HepG2 (cell line): ENCODE data around the gene ADAD2. TPM values are rescaled to one million over a fixed set of nuclear protein-coding genes. Genes with fewer than 3 reads are reported as not detected.

Experiments used
- IRX3 ChIP-seq: sonication (generic); formaldehyde crosslinking; IDR thresholded peaks from 2 replicates; pipeline ENCODE4 v1.8.1; 2023; ENCODE audit warnings: mild to moderate bottlenecking, low read depth, missing genetic modification reagents, borderline replicate concordance
- JUN ChIP-seq: sonication (generic); formaldehyde crosslinking; IDR thresholded peaks from 2 replicates; pipeline ENCODE4 v1.4.0; 2020; ENCODE audit warnings: mild to moderate bottlenecking, missing genetic modification reagents
- KDM2A ChIP-seq: sonication (generic); formaldehyde crosslinking; IDR thresholded peaks from 2 replicates; pipeline ENCODE4 v1.4.0; 2020; ENCODE audit warnings: low read depth, missing genetic modification reagents, borderline replicate concordance
- KLF13 ChIP-seq: sonication (generic); formaldehyde crosslinking; IDR thresholded peaks from 2 replicates; pipeline ENCODE4 v1.4.0; 2020; ENCODE audit warnings: mild to moderate bottlenecking, missing genetic modification reagents
- LCORL ChIP-seq, 2 experiments: fragments of 450-650 bp in 1 of 2; sonication (generic) in 1 of 2; formaldehyde crosslinking in 1 of 2; IDR thresholded peaks; 2 replicates each; pipeline versions ENCODE4 v1.5.0 to v1.6.1; 2017 to 2020; ENCODE audit warnings: antibody characterized with exemption in 1 of 2, missing genetic modification reagents in 1 of 2
- MEIS2 ChIP-seq: sonication (generic); formaldehyde crosslinking; IDR thresholded peaks from 2 replicates; pipeline ENCODE4 v1.9.0; 2021; ENCODE audit warnings: mild to moderate bottlenecking, missing genetic modification reagents
- MXI1 ChIP-seq: IDR thresholded peaks from 3 replicates; pipeline ENCODE4 v1.6.1; 2012; ENCODE audit warnings: low read depth, low read length, inconsistent platforms, borderline replicate concordance
- PAF1 ChIP-seq: IDR thresholded peaks from 2 replicates; pipeline ENCODE4 v1.6.1; 2016; ENCODE audit warnings: missing genetic modification reagents, missing compliant biosample characterization
- POLR2A ChIP-seq, 2 experiments: IDR thresholded peaks; 2 replicates each; pipeline ENCODE4 v1.6.1; 2011; ENCODE audit warnings: low read depth in 2 of 2, low read length in 2 of 2, mild to moderate bottlenecking in 1 of 2, moderate library complexity in 1 of 2; ENCODE audit not compliant: insufficient read depth in 1 of 2
- PRDM4 ChIP-seq: sonication (generic); formaldehyde crosslinking; IDR thresholded peaks from 2 replicates; pipeline ENCODE4 v1.9.0; 2021; ENCODE audit warnings: missing genetic modification reagents, borderline replicate concordance
- PRPF4 ChIP-seq: fragments of 200-400 bp; formaldehyde crosslinking; IDR thresholded peaks from 2 replicates; pipeline ENCODE4 v1.6.1; 2016; ENCODE audit warnings: low read length, low read depth; ENCODE audit not compliant: poor library complexity, severe bottlenecking
- RXRA ChIP-seq: sonication (generic); formaldehyde crosslinking; IDR thresholded peaks from 2 replicates; pipeline ENCODE4 v1.5.1; 2020; ENCODE audit warnings: missing genetic modification reagents
- SRF ChIP-seq: IDR thresholded peaks from 2 replicates; pipeline ENCODE4 v1.6.1; 2011; ENCODE audit warnings: mild to moderate bottlenecking, low read depth, low read length, moderate library complexity
- ZBTB44 ChIP-seq: sonication (generic); formaldehyde crosslinking; IDR thresholded peaks from 2 replicates; pipeline ENCODE4 v1.4.0; 2020; ENCODE audit warnings: missing genetic modification reagents
- ZFP36 ChIP-seq: fragments of 150-350 bp; IDR thresholded peaks from 2 replicates; pipeline ENCODE4 v1.6.1; 2018; ENCODE audit warnings: borderline replicate concordance, low read length, low read depth; ENCODE audit not compliant: partially characterized antibody
- ZMYM3 ChIP-seq: sonication (generic); formaldehyde crosslinking; IDR thresholded peaks from 2 replicates; pipeline ENCODE4 v1.5.1; 2020; ENCODE audit warnings: mild to moderate bottlenecking, missing genetic modification reagents
- ZNF124 ChIP-seq: sonication (generic); formaldehyde crosslinking; IDR thresholded peaks from 2 replicates; pipeline ENCODE4 v1.4.0; 2020; ENCODE audit warnings: missing genetic modification reagents
- ZNF253 ChIP-seq: sonication (generic); formaldehyde crosslinking; IDR thresholded peaks from 2 replicates; pipeline ENCODE4 v1.8.0; 2022; ENCODE audit warnings: mild to moderate bottlenecking, missing genetic modification reagents, borderline replicate concordance
- ZNF343 ChIP-seq: sonication (generic); formaldehyde crosslinking; IDR thresholded peaks from 2 replicates; pipeline ENCODE4 v1.4.0; 2020; ENCODE audit warnings: mild to moderate bottlenecking, missing genetic modification reagents
- ZNF543 ChIP-seq: sonication (generic); formaldehyde crosslinking; IDR thresholded peaks from 2 replicates; pipeline ENCODE4 v1.4.0; 2020; ENCODE audit warnings: mild to moderate bottlenecking, missing genetic modification reagents
- ZNF567 ChIP-seq: sonication (generic); formaldehyde crosslinking; IDR thresholded peaks from 2 replicates; pipeline ENCODE4 v1.8.1; 2023; ENCODE audit warnings: mild to moderate bottlenecking, missing genetic modification reagents, borderline replicate concordance
- ZNF746 ChIP-seq: sonication (generic); formaldehyde crosslinking; IDR thresholded peaks from 2 replicates; pipeline ENCODE4 v1.8.0; 2022; ENCODE audit warnings: mild to moderate bottlenecking, missing genetic modification reagents
- ZNF891 ChIP-seq: sonication (generic); formaldehyde crosslinking; IDR thresholded peaks from 2 replicates; pipeline ENCODE4 v1.5.0; 2020; ENCODE audit warnings: mild to moderate bottlenecking, missing genetic modification reagents
- polyA plus RNA-seq, 8 experiments: library from polyadenylated mRNA; depleted of rRNA in 3 of 8; stranded (reverse) in 7 of 8; unstranded in 1 of 8; fragments of >200 nt; fragmentation: Illumina TruSeq in 4 of 8; extraction: Trizol in 4 of 8; gene quantifications; 2 replicates each; pipeline versions ENCODE4 v1.2.1 to v1.2.3, GENCODE V29; 2011 to 2016; ENCODE audit warnings: low read depth in 4 of 8, missing spikeins in 1 of 8, mixed read lengths in 1 of 8; ENCODE audit not compliant: insufficient read depth in 1 of 8
- total RNA-seq, 5 experiments: library from RNA; depleted of rRNA; stranded (reverse); fragments of >200 nt; fragmentation: Illumina TruSeq; extraction: Trizol; gene quantifications; 2 replicates each; pipeline ENCODE4 v1.2.3, GENCODE V29; 2016; ENCODE audit warnings: low read depth in 1 of 5
- TF ChIP-seq, protein P1 (sequence below): sonication (generic); formaldehyde crosslinking; IDR thresholded peaks from 2 replicates; pipeline ENCODE4 v1.4.0; 2020; ENCODE audit warnings: mild to moderate bottlenecking, missing genetic modification reagents

Gene ADAD2
- total and polyA plus RNA-seq, 2 of the 13 experiments (the other 11 are each of a cell fraction or from before 2014, with no cell fraction given): not detected

DNA sequence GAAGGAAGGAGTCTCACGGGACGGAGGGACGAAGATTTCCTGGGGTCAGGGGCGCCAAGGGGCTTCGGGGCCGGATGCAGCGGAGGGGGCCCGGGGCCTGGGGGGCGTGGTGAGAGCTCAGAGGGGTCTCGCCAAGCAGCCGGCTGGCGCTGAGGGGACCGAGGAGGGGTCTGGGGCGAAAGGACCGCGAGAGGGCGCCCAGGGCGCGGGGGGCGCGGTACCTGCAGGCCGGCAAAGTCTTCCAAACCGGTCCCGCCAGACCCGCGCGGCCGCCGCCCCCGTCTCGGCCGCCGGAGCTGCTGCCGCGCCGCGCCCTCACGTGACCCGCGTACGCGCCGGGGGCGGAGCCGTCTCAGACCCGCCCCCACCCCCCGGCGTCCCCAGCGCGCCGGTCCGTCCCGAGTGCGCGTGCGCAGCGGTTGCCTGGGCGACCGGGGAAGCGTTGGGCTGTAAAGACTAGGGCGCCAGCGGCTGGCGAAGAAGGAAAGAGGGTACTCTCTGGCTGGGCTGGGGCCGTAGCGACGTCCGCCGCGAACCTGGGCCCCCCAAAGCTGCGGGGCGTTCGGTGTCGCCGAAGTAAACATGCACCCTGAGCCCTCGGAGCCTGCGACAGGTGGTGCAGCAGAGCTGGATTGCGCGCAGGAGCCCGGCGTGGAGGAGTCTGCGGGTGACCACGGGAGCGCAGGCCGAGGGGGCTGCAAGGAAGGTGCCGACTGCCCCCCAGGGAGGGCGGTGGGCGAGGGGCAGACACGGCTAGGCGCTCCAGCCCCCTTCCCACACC lies 45.9 kb upstream of the ADAD2 start, which contains the start of the genes DNAAF1 and HSDL1 (continued):
- no peak for TF ChIP-seq ZNF567
- no peak for TF ChIP-seq LCORL (IDR thresholded peaks at IDR 0.05)
- TF ChIP-seq LCORL (CRISPR knock-in tag; IDR thresholded peaks at IDR 0.05): 0 out of 2 replicates have a peak, but pooled peaks have one; percentile 12
- TF ChIP-seq ZNF746: no peak
- no peak for TF ChIP-seq ZMYM3 (CRISPR knock-in tag)
- TF ChIP-seq ZFP36: no peak
- peak; percentile 56 for TF ChIP-seq MEIS2 (CRISPR knock-in tag)
- peak; percentile 34; the same call in 1 of the 2 replicates for TF ChIP-seq RXRA (CRISPR knock-in tag)
- TF ChIP-seq ZNF891 (CRISPR knock-in tag): no peak
- peak; percentile 99; the same call in 2 of the 3 replicates for TF ChIP-seq MXI1
- TF ChIP-seq, protein P1, sequence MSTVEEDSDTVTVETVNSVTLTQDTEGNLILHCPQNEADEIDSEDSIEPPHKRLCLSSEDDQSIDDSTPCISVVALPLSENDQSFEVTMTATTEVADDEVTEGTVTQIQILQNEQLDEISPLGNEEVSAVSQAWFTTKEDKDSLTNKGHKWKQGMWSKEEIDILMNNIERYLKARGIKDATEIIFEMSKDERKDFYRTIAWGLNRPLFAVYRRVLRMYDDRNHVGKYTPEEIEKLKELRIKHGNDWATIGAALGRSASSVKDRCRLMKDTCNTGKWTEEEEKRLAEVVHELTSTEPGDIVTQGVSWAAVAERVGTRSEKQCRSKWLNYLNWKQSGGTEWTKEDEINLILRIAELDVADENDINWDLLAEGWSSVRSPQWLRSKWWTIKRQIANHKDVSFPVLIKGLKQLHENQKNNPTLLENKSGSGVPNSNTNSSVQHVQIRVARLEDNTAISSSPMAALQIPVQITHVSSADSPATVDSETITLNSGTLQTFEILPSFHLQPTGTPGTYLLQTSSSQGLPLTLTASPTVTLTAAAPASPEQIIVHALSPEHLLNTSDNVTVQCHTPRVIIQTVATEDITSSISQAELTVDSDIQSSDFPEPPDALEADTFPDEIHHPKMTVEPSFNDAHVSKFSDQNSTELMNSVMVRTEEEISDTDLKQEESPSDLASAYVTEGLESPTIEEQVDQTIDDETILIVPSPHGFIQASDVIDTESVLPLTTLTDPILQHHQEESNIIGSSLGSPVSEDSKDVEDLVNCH (CRISPR knock-in tag): no peak
- no peak for TF ChIP-seq PAF1 (CRISPR knock-in tag)
- TF ChIP-seq PRDM4: no peak
- no peak for TF ChIP-seq ZBTB44 (CRISPR knock-in tag)
- no peak for TF ChIP-seq KLF13 (CRISPR knock-in tag)
- no peak for TF ChIP-seq IRX3
- no peak; the same call in 1 of the 2 replicates for TF ChIP-seq ZNF253 (CRISPR knock-in tag)
- peak; percentile 37 for TF ChIP-seq KDM2A (CRISPR knock-in tag)
- no peak for TF ChIP-seq ZNF124 (CRISPR knock-in tag)
- TF ChIP-seq ZNF343 (CRISPR knock-in tag): no peak
- TF ChIP-seq JUN (CRISPR knock-in tag): no peak
- no peak for TF ChIP-seq SRF
- peak; percentile 55 to 80 for TF ChIP-seq POLR2A (IDR thresholded peaks at IDR 0.05; ENCODE audit: insufficient read depth in 1 of 2, low read depth in 2 of 2, low read length in 2 of 2)
- 0 out of 2 replicates have a peak, but pooled peaks have one; percentile 41 for TF ChIP-seq ZNF543 (CRISPR knock-in tag)
- no peak for TF ChIP-seq PRPF4
